Smooth muscle cell (in vitro differentiated cells): Measurements from ENCODE around the gene TTLL6. TPM values are rescaled to one million over a fixed set of nuclear protein-coding genes. Genes with fewer than 3 reads are reported as not detected.
A peak's percentile ranks its signal among the peaks of the same experiment; 100 is the strongest.

Source experiments
- DNase-seq: peaks from one replicate; lab custom pipeline; 2025; ENCODE audit not compliant: unreplicated experiment; lab: John Stamatoyannopoulos, UW
- H2AFZ ChIP-seq: fragments of 200-600 bp; sonication (generic); 2 replicates; pipeline ENCODE4 v1.6.0; 2016; ENCODE audit warnings: antibody characterized with exemption, low read depth, mild to moderate bottlenecking
- H3F3A ChIP-seq: fragments of 200-600 bp; sonication (generic); 2 replicates; pipeline ENCODE4 v1.6.0; 2017; ENCODE audit warnings: antibody characterized with exemption, low read depth
- H3K27ac ChIP-seq: fragments of 200-600 bp; sonication (generic); 2 replicates; pipeline ENCODE4 v1.5.1; 2016; ENCODE audit warnings: low read depth, mild to moderate bottlenecking
- H3K27me3 ChIP-seq: fragments of 200-600 bp; sonication (generic); 2 replicates; pipeline ENCODE4 v1.6.1; 2016; ENCODE audit warnings: low read depth, mild to moderate bottlenecking
- H3K36me3 ChIP-seq: fragments of 200-600 bp; sonication (generic); 2 replicates; pipeline ENCODE4 v1.5.1; 2016; ENCODE audit warnings: low read depth
- H3K4me1 ChIP-seq: fragments of 200-600 bp; sonication (generic); 2 replicates; pipeline ENCODE4 v1.5.1; 2016; ENCODE audit warnings: low read depth
- H3K4me2 ChIP-seq: fragments of 200-600 bp; sonication (generic); 2 replicates; pipeline ENCODE4 v1.6.0; 2016; ENCODE audit warnings: mild to moderate bottlenecking
- H3K4me3 ChIP-seq: fragments of 200-600 bp; sonication (generic); 2 replicates; pipeline ENCODE4 v1.5.1; 2016; ENCODE audit warnings: mild to moderate bottlenecking
- H3K79me2 ChIP-seq: fragments of 200-600 bp; sonication (generic); 2 replicates; pipeline ENCODE4 v1.6.0; 2016; ENCODE audit warnings: low read depth, mild to moderate bottlenecking
- H3K9ac ChIP-seq: fragments of 200-600 bp; sonication (generic); 2 replicates; pipeline ENCODE4 v1.6.0; 2016; ENCODE audit warnings: low read depth
- H3K9me3 ChIP-seq: fragments of 200-600 bp; sonication (generic); replicated peaks from 2 replicates; pipeline ENCODE4 v1.5.1; 2016; ENCODE audit warnings: low read depth
- H4K20me1 ChIP-seq: fragments of 200-600 bp; sonication (generic); 2 replicates; pipeline ENCODE4 v1.6.0; 2016; ENCODE audit warnings: low read depth
- CTCF ChIP-seq: fragments of 200-600 bp; sonication (generic); IDR thresholded peaks from 2 replicates; pipeline ENCODE4 v1.5.1; 2017; ENCODE audit warnings: borderline replicate concordance, mild to moderate bottlenecking, antibody characterized with exemption; ENCODE audit not compliant: insufficient read depth, poor library complexity, severe bottlenecking
- WGBS: methylation state at CpG from one replicate; pipeline ENCODE4 v1.1.7; 2016; ENCODE audit warnings: low lambda C conversion rate; 5-methylcytosine and 5-hydroxymethylcytosine counted together
- polyA plus RNA-seq: library from polyadenylated mRNA; unstranded; fragments of >200 nt; fragmentation: Nextera tagmentation; extraction: Ambion mirVana; gene quantifications from 2 replicates; pipeline ENCODE4 v1.2.1, GENCODE V29; 2016
- total RNA-seq: library from RNA; depleted of rRNA; stranded (reverse); fragments of >200 nt; gene quantifications from 2 replicates; pipeline ENCODE4 v1.2.3, GENCODE V29; 2014

TTLL6 gene
- total and polyA plus RNA-seq, 2 experiments from 2014 or later: 0.41 TPM; not detected in 1

- no peaks in the 10 kb centered on the region for H3K79me2 ChIP-seq
- no peaks in the 10 kb centered on the region for H4K20me1 ChIP-seq
- no peak overlapping the region for H3K4me2 ChIP-seq
- TF ChIP-seq CTCF: no peak
- WGBS: 90% methylated on average over 5 of the region's 5 CpGs
- no peak overlapping the region for H2AFZ ChIP-seq
- no peaks in the 10 kb centered on the region for H3K4me1 ChIP-seq
- H3K27ac ChIP-seq: no peak overlapping the region
- H3K27me3 ChIP-seq: peaks cover 4% of the 10 kb centered on the region
- no peak for DNase-seq
- H3F3A ChIP-seq: no peaks in the 10 kb centered on the region
- no peak overlapping the region for H3K4me3 ChIP-seq
- no peaks in the 10 kb centered on the region for H3K36me3 ChIP-seq
- no peak overlapping the region for H3K9ac ChIP-seq
- H3K9me3 ChIP-seq: no peaks in the 10 kb centered on the region
These were observed 47.9 kb downstream of the TTLL6 start for GRCh38 chr17:48769009-48769675.

- H4K20me1 ChIP-seq: no peaks in the 10 kb centered on the region
- 26% methylated on average over 4 of the region's 4 CpGs for WGBS
- H3K27ac ChIP-seq: no peak overlapping the region
- peaks cover 22% of the 10 kb centered on the region for H3K27me3 ChIP-seq
- no peak for DNase-seq
- peak; percentile 29 for TF ChIP-seq CTCF
- H3K4me3 ChIP-seq: no peak overlapping the region
- no peaks in the 10 kb centered on the region for H3K4me1 ChIP-seq
- no peaks in the 10 kb centered on the region for H3K79me2 ChIP-seq
- H3K9ac ChIP-seq: no peak overlapping the region
- H2AFZ ChIP-seq: no peak overlapping the region
- no peaks in the 10 kb centered on the region for H3K9me3 ChIP-seq
- no peaks in the 10 kb centered on the region for H3K36me3 ChIP-seq
- no peaks in the 10 kb centered on the region for H3F3A ChIP-seq
- H3K4me2 ChIP-seq: no peak overlapping the region
These were observed 49.7 kb downstream of the TTLL6 start for GRCh38 chr17:48767263-48767774.

GRCh38 chr17:48761114-48761513 is 55.9 kb downstream of the TTLL6 start:
- H3K4me3 ChIP-seq: no peak overlapping the region
- H3K27me3 ChIP-seq: peaks cover 71% of the 10 kb centered on the region
- H3K9ac ChIP-seq: no peak overlapping the region
- no peak overlapping the region for H3K27ac ChIP-seq
- H2AFZ ChIP-seq: no peak overlapping the region
- no peak for DNase-seq
- no peaks in the 10 kb centered on the region for H3F3A ChIP-seq
- H4K20me1 ChIP-seq: no peaks in the 10 kb centered on the region
- TF ChIP-seq CTCF: no peak
- no peaks in the 10 kb centered on the region for H3K9me3 ChIP-seq
- H3K4me2 ChIP-seq: no peak overlapping the region
- no peaks in the 10 kb centered on the region for H3K36me3 ChIP-seq
- 88% methylated on average over 6 of the region's 6 CpGs for WGBS
- no peaks in the 10 kb centered on the region for H3K79me2 ChIP-seq
- H3K4me1 ChIP-seq: no peaks in the 10 kb centered on the region

GRCh38 chr17:48760411-48760810 is 56.6 kb downstream of the TTLL6 start:
- H3K9ac ChIP-seq: no peak overlapping the region
- peaks cover 78% of the 10 kb centered on the region for H3K27me3 ChIP-seq
- no peaks in the 10 kb centered on the region for H3K4me1 ChIP-seq
- H3K79me2 ChIP-seq: no peaks in the 10 kb centered on the region
- no peak overlapping the region for H3K27ac ChIP-seq
- no peaks in the 10 kb centered on the region for H3F3A ChIP-seq
- H3K9me3 ChIP-seq: no peaks in the 10 kb centered on the region
- TF ChIP-seq CTCF: no peak
- no peak overlapping the region for H2AFZ ChIP-seq
- H3K4me3 ChIP-seq: no peak overlapping the region
- WGBS: 59% methylated on average over 4 of the region's 4 CpGs
- H3K4me2 ChIP-seq: no peak overlapping the region
- DNase-seq: no peak
- no peaks in the 10 kb centered on the region for H4K20me1 ChIP-seq
- H3K36me3 ChIP-seq: no peaks in the 10 kb centered on the region
